Endothelial cell (in vitro differentiated cells): ENCODE data around the gene NADSYN1. TPM values are rescaled to one million over a fixed set of nuclear protein-coding genes. Genes with fewer than 3 reads are reported as not detected.
A peak's percentile ranks its signal among the peaks of the same experiment; 100 is the strongest.

Experiments used
- DNase-seq: peaks from one replicate; pipeline ENCODE4 v3.0.0; 2021; ENCODE audit warnings: low spot score
- H3K27ac Mint-ChIP-seq: one replicate; pipeline ENCODE4 v1.8.0; 2021; ENCODE audit warnings: mixed read lengths, inconsistent platforms; ENCODE audit not compliant: unreplicated experiment
- H3K27me3 Mint-ChIP-seq: one replicate; pipeline ENCODE4 v1.8.0; 2021; ENCODE audit warnings: mild to moderate bottlenecking, moderate library complexity, mixed read lengths, inconsistent platforms; ENCODE audit not compliant: unreplicated experiment
- H3K36me3 Mint-ChIP-seq: one replicate; pipeline ENCODE4 v1.8.0; 2021; ENCODE audit warnings: mild to moderate bottlenecking, low read depth, mixed read lengths, inconsistent platforms; ENCODE audit not compliant: unreplicated experiment
- H3K4me1 Mint-ChIP-seq: one replicate; pipeline ENCODE4 v1.8.0; 2021; ENCODE audit warnings: mild to moderate bottlenecking, mixed read lengths, inconsistent platforms; ENCODE audit not compliant: unreplicated experiment
- H3K4me3 Mint-ChIP-seq: one replicate; pipeline ENCODE4 v1.8.0; 2021; ENCODE audit warnings: mild to moderate bottlenecking, mixed read lengths, inconsistent platforms; ENCODE audit not compliant: unreplicated experiment
- H3K9me3 Mint-ChIP-seq: one replicate; pipeline ENCODE4 v1.8.0; 2021; ENCODE audit warnings: mixed read lengths, inconsistent platforms; ENCODE audit not compliant: unreplicated experiment
- CTCF ChIP-seq: fragments of 200-600 bp; sonication (generic); IDR thresholded peaks from one replicate; pipeline ENCODE4 v1.5.0; 2021; ENCODE audit warnings: antibody characterized with exemption; ENCODE audit not compliant: unreplicated experiment
- total RNA-seq: library from RNA; stranded (reverse); fragmentation: NEBNext Ultra II Directional; extraction: Animal tissue kit (Norgen Biotek cat#: 25700); gene quantifications from one replicate; pipeline ENCODE4 v1.2.1, GENCODE V29; 2021; ENCODE audit not compliant: unreplicated experiment

The NADSYN1 gene
- total RNA-seq, 1 donor from 2014 or later: 69.0 TPM

GRCh38 chr11:71478528-71478840 lies 25.5 kb downstream of the NADSYN1 start:
- TF ChIP-seq CTCF: no peak
- Mint-ChIP-seq H3K9me3 (no peaks in the 10 kb centered on the region), H3K27ac (no peak overlapping the region), H3K36me3 (peaks cover 50% of the 10 kb centered on the region), H3K4me3 (no peak overlapping the region), H3K27me3 (peaks cover 8% of the 10 kb centered on the region), H3K4me1 (peaks cover 8% of the 10 kb centered on the region)
- no peak for DNase-seq

- Mint-ChIP-seq H3K36me3 (peaks cover 71% of the 10 kb centered on the region), H3K27me3 (peaks cover 10% of the 10 kb centered on the region), H3K27ac (no peak overlapping the region), H3K4me3 (peak overlapping the region; percentile 39), H3K4me1 (peaks cover 8% of the 10 kb centered on the region), H3K9me3 (no peaks in the 10 kb centered on the region)
- TF ChIP-seq CTCF: no peak
- DNase-seq: no peak
These were observed 28.3 kb downstream of the NADSYN1 start for GRCh38 chr11:71481101-71481960.

GRCh38 chr11:71482216-71482615 lies 29.2 kb downstream of the NADSYN1 start:
- Mint-ChIP-seq H3K4me1 (peaks cover 8% of the 10 kb centered on the region), H3K4me3 (no peak overlapping the region), H3K9me3 (no peaks in the 10 kb centered on the region), H3K27me3 (peaks cover 10% of the 10 kb centered on the region), H3K27ac (no peak overlapping the region), H3K36me3 (peaks cover 71% of the 10 kb centered on the region)
- DNase-seq: no peak
- no peak for TF ChIP-seq CTCF

GRCh38 chr11:71482746-71483364 lies 29.9 kb downstream of the NADSYN1 start:
- Mint-ChIP-seq H3K4me3 (no peak overlapping the region), H3K36me3 (peaks cover 68% of the 10 kb centered on the region), H3K4me1 (peaks cover 6% of the 10 kb centered on the region), H3K27ac (no peak overlapping the region), H3K27me3 (peaks cover 6% of the 10 kb centered on the region), H3K9me3 (no peaks in the 10 kb centered on the region)
- TF ChIP-seq CTCF: no peak
- DNase-seq: no peak

GRCh38 chr11:71483692-71484091 lies 30.7 kb downstream of the NADSYN1 start:
- H3K4me3 Mint-ChIP-seq: peak overlapping the region; percentile 79
- H3K27me3 Mint-ChIP-seq: peaks cover 2% of the 10 kb centered on the region
- no peaks in the 10 kb centered on the region for H3K9me3 Mint-ChIP-seq
- H3K27ac Mint-ChIP-seq: peak overlapping the region; percentile 52
- H3K4me1 Mint-ChIP-seq: peaks cover 9% of the 10 kb centered on the region
- TF ChIP-seq CTCF: no peak
- DNase-seq: no peak
- peaks cover 71% of the 10 kb centered on the region for H3K36me3 Mint-ChIP-seq
